CD4-positive, alpha-beta T cell treated with Interleukin-15 for 1 hour (primary cell): ENCODE measurements around the gene NME1.

Experiments used
- DNase-seq: peaks from one replicate; pipeline ENCODE4 v3.0.0-alpha.2; 2020

Gene NME1

DNA sequence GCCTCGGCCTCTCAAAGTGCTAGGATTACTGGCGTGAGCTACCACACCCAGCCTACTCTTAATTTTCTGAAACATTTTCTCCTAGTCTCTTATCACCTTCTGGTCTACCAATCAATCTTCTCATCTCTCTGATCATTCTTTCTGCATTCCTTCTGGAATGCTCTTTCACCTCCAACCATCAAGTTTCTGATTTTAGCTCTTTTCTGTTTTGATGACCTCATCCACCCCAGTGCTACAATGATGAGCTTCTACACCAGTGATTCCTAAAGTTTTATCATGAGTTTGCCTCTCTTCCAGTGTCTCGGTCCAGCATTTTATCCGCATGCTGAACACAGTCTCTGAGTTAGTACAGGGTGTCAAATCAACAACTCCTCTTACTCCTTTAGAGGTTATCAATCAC, 44.4 kb downstream of the NME1 start:
- DNase-seq, result no peak

DNA sequence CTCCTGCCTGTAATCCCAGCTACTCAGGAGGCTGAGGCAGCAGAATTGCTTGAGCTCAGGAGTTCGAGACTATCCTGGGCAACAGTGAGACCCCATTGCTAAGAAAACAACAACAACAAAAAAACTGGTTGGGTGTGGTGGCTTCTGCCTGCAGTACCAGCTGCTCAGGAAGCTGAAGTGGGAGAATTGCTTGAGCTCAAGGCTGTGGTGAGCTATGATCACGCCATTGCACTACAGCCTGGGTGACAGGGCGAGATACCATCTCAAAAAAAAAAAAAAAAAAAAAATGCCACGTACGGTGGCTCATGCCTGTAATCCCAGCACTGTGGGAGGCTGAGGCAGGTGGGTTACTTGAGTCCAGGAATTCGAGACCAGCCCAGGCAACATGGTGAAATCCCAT, 46.9 kb downstream of the NME1 start:
- DNase-seq, result no peak

GRCh38 chr17:51200846-51201245, 47.5 kb downstream of the NME1 start:
- no peak for DNase-seq

DNA sequence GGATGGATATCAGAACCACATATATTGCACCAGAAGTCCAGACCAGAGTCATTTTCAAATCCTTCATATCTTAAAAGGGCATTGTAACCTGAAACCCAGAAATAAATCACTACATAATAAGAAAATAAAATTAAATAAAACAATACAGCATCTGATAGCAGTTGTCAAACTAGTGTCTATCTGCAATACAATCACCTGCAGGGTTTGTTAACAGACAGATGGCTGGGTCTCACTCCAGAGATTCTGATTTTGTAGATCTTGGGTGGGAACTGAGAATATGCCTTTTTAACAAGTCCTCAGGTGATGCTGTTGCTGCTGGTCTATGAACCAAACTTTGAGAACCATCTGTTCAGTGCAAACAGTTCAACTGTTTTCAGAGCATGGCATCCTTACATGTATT, 50.5 kb downstream of the NME1 start:
- no peak for DNase-seq
